K562 (cell line): ENCODE measurements around the gene TMEM154. TPM values are rescaled to one million over a fixed set of nuclear protein-coding genes. Genes with fewer than 3 reads are reported as not detected.

Experiments
- ATF1 ChIP-seq, 2 experiments: fragments of 450-650 bp in 1 of 2; IDR thresholded peaks; 2 replicates each; pipeline ENCODE4 v1.6.1; 2016; ENCODE audit warnings: missing compliant biosample characterization in 1 of 2, missing genetic modification characterization in 1 of 2
- CCAR2 ChIP-seq: fragments of 200-400 bp; formaldehyde crosslinking; IDR thresholded peaks from 2 replicates; pipeline ENCODE4 v1.6.1; 2017; ENCODE audit warnings: mild to moderate bottlenecking, low read depth, low read length
- CHD2 ChIP-seq: IDR thresholded peaks from 2 replicates; pipeline ENCODE4 v1.6.1; 2011; ENCODE audit warnings: low read depth, low read length
- E2F3 ChIP-seq: fragments of 250-450 bp; sonication (Bioruptor Pico); IDR thresholded peaks from 2 replicates; pipeline ENCODE4 v1.4.0; 2020; ENCODE audit warnings: mild to moderate bottlenecking
- ETS2 ChIP-seq: IDR thresholded peaks from 2 replicates; pipeline ENCODE4 v1.6.1; 2016; ENCODE audit warnings: borderline replicate concordance, missing genetic modification characterization, mild to moderate bottlenecking, moderate library complexity, missing compliant biosample characterization; ENCODE audit not compliant: poor library complexity, severe bottlenecking
- MBD2 ChIP-seq: sonication (generic); IDR thresholded peaks from 2 replicates; pipeline ENCODE4 v1.6.1; 2016; ENCODE audit warnings: low read depth, borderline replicate concordance
- MYC ChIP-seq, 2 experiments: fragments of 250-450 bp in 1 of 2; sonication (Bioruptor Pico) in 1 of 2; IDR thresholded peaks; 2 replicates each; pipeline versions ENCODE4 v1.5.1 to v1.6.1; 2012 to 2021; ENCODE audit warnings: low read depth in 2 of 2, borderline replicate concordance in 1 of 2, improper control_type of control experiment in 1 of 2, low read length in 1 of 2, mild to moderate bottlenecking in 1 of 2, moderate library complexity in 1 of 2
- NR2C1 ChIP-seq, 2 experiments: fragments of 450-650 bp; IDR thresholded peaks; 2 replicates each; pipeline ENCODE4 v1.6.1; 2017; ENCODE audit warnings: mild to moderate bottlenecking in 2 of 2, antibody characterized with exemption in 1 of 2, inconsistent platforms in 1 of 2, missing compliant biosample characterization in 1 of 2, missing genetic modification characterization in 1 of 2
- PHF21A ChIP-seq: fragments of 450-650 bp; IDR thresholded peaks from 2 replicates; pipeline ENCODE4 v1.6.1; 2017; ENCODE audit warnings: low read depth, borderline replicate concordance
- PHTF2 ChIP-seq: fragments of 250-450 bp; sonication (Bioruptor Pico); IDR thresholded peaks from 2 replicates; pipeline ENCODE4 v1.5.0; 2021; ENCODE audit warnings: mild to moderate bottlenecking
- PRDM10 ChIP-seq: fragments of 450-650 bp; IDR thresholded peaks from 2 replicates; pipeline ENCODE4 v1.6.1; 2018; ENCODE audit not compliant: partially characterized antibody
- SIN3B ChIP-seq: fragments of 450-650 bp; IDR thresholded peaks from 2 replicates; pipeline ENCODE4 v1.6.1; 2017; ENCODE audit warnings: low read depth, mild to moderate bottlenecking, moderate library complexity
- STAT6 ChIP-seq: sonication (generic); formaldehyde crosslinking; IDR thresholded peaks from 2 replicates; pipeline ENCODE4 v1.8.1; 2023; ENCODE audit warnings: mild to moderate bottlenecking, missing genetic modification reagents
- TEAD2 ChIP-seq: fragments of 450-650 bp; IDR thresholded peaks from 2 replicates; pipeline ENCODE4 v1.6.1; 2016; ENCODE audit warnings: missing genetic modification characterization, control low read depth, missing compliant biosample characterization
- THAP7 ChIP-seq: fragments of 250-450 bp; sonication (Bioruptor Pico); IDR thresholded peaks from 2 replicates; pipeline ENCODE4 v1.5.0; 2021
- ZNF354B ChIP-seq: fragments of 250-450 bp; sonication (Bioruptor Pico); IDR thresholded peaks from 2 replicates; pipeline ENCODE4 v1.4.0; 2020
- polyA plus RNA-seq, 8 experiments: library from polyadenylated mRNA; depleted of rRNA in 4 of 8; stranded (reverse) in 5 of 8; unstranded in 3 of 8; fragments of >200 nt; fragmentation: Nextera tagmentation in 2 of 8; fragmentation: Illumina TruSeq in 1 of 8; extraction: Ambion mirVana in 2 of 8; extraction: Trizol in 1 of 8; gene quantifications; 2 replicates each; pipeline versions ENCODE4 v1.2.1 to v1.2.3, GENCODE V29; 2011 to 2014; ENCODE audit warnings: inconsistent platforms in 1 of 8, missing spikeins in 1 of 8
- total RNA-seq, 7 experiments: library from RNA; depleted of rRNA in 6 of 7; stranded (reverse); fragments of >200 nt in 6 of 7; fragmentation: Illumina TruSeq in 2 of 7; extraction: Trizol in 2 of 7; gene quantifications; 2 replicates each; pipeline versions ENCODE4 v1.2.1 to v1.2.3, GENCODE V29; 2011 to 2021; ENCODE audit warnings: low replicate concordance in 1 of 7
- TF ChIP-seq, protein P1 (sequence below): sonication (generic); formaldehyde crosslinking; IDR thresholded peaks from 2 replicates; pipeline ENCODE4 v1.8.1; 2022; ENCODE audit warnings: missing genetic modification reagents
- TF ChIP-seq, protein P2 (sequence below): IDR thresholded peaks from 3 replicates; pipeline ENCODE4 v1.6.1; 2011; ENCODE audit warnings: borderline replicate concordance, mild to moderate bottlenecking; ENCODE audit not compliant: insufficient read length, insufficient read depth

Gene TMEM154
- total and polyA plus RNA-seq, 9 of the 15 experiments (the other 6 are each of a cell fraction or from before 2014, with no cell fraction given): 0.13 to 1.8 (median 0.58) TPM

- TF ChIP-seq PHF21A (peak; percentile 97; the same call in 1 of the 2 replicates), PRDM10 (no peak), CCAR2 (no peak), MBD2 (no peak), NR2C1 (IDR thresholded peaks at IDR 0.05) (peak; percentile 26; the same call in 1 of the 2 replicates), NR2C1 (tag; IDR thresholded peaks at IDR 0.05) (peak; percentile 62), THAP7 (CRISPR knock-in tag) (no peak), E2F3 (CRISPR knock-in tag) (no peak), SIN3B (no peak), STAT6 (no peak), ZNF354B (CRISPR knock-in tag) (no peak), TEAD2 (tag) (no peak), PHTF2 (CRISPR knock-in tag) (no peak), ATF1 (CRISPR knock-in tag; IDR thresholded peaks at IDR 0.05) (no peak), ATF1 (tag; IDR thresholded peaks at IDR 0.05) (no peak), MYC (IDR thresholded peaks at IDR 0.05; ENCODE audit: low read depth, low read length) (0 out of 2 replicates have a peak, but pooled peaks have one; percentile 22), MYC (CRISPR knock-in tag; IDR thresholded peaks at IDR 0.05; ENCODE audit: borderline replicate concordance, low read depth) (no peak), CHD2 (no peak), ETS2 (tag) (no peak)
- TF ChIP-seq, protein P1, sequence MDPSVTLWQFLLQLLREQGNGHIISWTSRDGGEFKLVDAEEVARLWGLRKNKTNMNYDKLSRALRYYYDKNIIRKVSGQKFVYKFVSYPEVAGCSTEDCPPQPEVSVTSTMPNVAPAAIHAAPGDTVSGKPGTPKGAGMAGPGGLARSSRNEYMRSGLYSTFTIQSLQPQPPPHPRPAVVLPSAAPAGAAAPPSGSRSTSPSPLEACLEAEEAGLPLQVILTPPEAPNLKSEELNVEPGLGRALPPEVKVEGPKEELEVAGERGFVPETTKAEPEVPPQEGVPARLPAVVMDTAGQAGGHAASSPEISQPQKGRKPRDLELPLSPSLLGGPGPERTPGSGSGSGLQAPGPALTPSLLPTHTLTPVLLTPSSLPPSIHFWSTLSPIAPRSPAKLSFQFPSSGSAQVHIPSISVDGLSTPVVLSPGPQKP (CRISPR knock-in tag): no peak
- TF ChIP-seq, protein P2, sequence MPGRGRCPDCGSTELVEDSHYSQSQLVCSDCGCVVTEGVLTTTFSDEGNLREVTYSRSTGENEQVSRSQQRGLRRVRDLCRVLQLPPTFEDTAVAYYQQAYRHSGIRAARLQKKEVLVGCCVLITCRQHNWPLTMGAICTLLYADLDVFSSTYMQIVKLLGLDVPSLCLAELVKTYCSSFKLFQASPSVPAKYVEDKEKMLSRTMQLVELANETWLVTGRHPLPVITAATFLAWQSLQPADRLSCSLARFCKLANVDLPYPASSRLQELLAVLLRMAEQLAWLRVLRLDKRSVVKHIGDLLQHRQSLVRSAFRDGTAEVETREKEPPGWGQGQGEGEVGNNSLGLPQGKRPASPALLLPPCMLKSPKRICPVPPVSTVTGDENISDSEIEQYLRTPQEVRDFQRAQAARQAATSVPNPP: no peak
Measured at GRCh38 chr4:152572417-152573086, 107.2 kb downstream of the TMEM154 start (continued).
